ENCODE data around the gene ATG4D. TPM values are rescaled to one million over a fixed set of nuclear protein-coding genes. Genes with fewer than 3 reads are reported as not detected.
"Not testable (repeated sequence)": the region's sequence is repeated elsewhere in the genome, so short reads cannot be mapped to it uniquely, and the experiment has no call there.

ATG4D gene
- total RNA-seq, 6 experiments from 2014 or later = 8.1 to 19.7 (median 11.8) TPM

- H3K4me1 ChIP-seq = no peaks in the 10 kb centered on the region
- H3K27ac ChIP-seq = no peak overlapping the region
- ATAC-seq = no peak
- intact Hi-C loops (cut with DNase I) = no loop called here
- WGBS (ENCODE audit: insufficient coverage, low coverage, low lambda C conversion rate, missing lambda C conversion rate) = 74% methylated on average over 10 of the region's 10 CpGs
- no peaks in the 10 kb centered on the region for H3K9me3 ChIP-seq
- H3K27me3 ChIP-seq = no peaks in the 10 kb centered on the region
- TF ChIP-seq POLR2A (IDR thresholded peaks at IDR 0.05) (no peak), CTCF (IDR thresholded peaks at IDR 0.05) (no peak)
- H3K4me3 ChIP-seq = no peak overlapping the region
- DNase-seq = no peak
- H3K36me3 ChIP-seq = no peaks in the 10 kb centered on the region
Observed at GRCh38 chr19:10533646-10534386, 9.9 kb upstream of the ATG4D start.

- Histone ChIP-seq H3K4me1 (no peaks in the 10 kb centered on the region), H3K27me3 (no peaks in the 10 kb centered on the region), H3K9me3 (no peaks in the 10 kb centered on the region), H3K36me3 (no peaks in the 10 kb centered on the region), H3K4me3 (no peak overlapping the region), H3K27ac (no peak overlapping the region)
- WGBS (ENCODE audit: insufficient coverage, low coverage, low lambda C conversion rate, missing lambda C conversion rate) = 52% methylated on average over 5 of the region's 6 CpGs
- TF ChIP-seq POLR2A (IDR thresholded peaks at IDR 0.05) = no peak
- no peak for DNase-seq
- ATAC-seq = no peak
- intact Hi-C loops (cut with DNase I) = no loop called here
Observed at GRCh38 chr19:10535613-10536012, 8.1 kb upstream of the ATG4D start.

- H3K4me3 ChIP-seq = no peak overlapping the region
- DNase-seq (no peak), ATAC-seq (no peak)
- H3K9me3 ChIP-seq = no peaks in the 10 kb centered on the region
- intact Hi-C loops (cut with DNase I) = no loop called here
- no peaks in the 10 kb centered on the region for H3K27me3 ChIP-seq
- TF ChIP-seq POLR2A (IDR thresholded peaks at IDR 0.05) = no peak
- TF ChIP-seq CTCF (IDR thresholded peaks at IDR 0.05) = no peak
- no peaks in the 10 kb centered on the region for H3K4me1 ChIP-seq
- no peak overlapping the region for H3K27ac ChIP-seq
- no peaks in the 10 kb centered on the region for H3K36me3 ChIP-seq
- 61% methylated on average over 11 of the region's 11 CpGs for WGBS (ENCODE audit: insufficient coverage, low coverage, low lambda C conversion rate, missing lambda C conversion rate)
Observed at GRCh38 chr19:10537668-10538067, 6.0 kb upstream of the ATG4D start.

- ATAC-seq (no peak), DNase-seq (no peak)
- WGBS (ENCODE audit: insufficient coverage, low coverage, low lambda C conversion rate, missing lambda C conversion rate) = 60% methylated on average over 14 of the region's 20 CpGs
- Histone ChIP-seq H3K36me3 (no peaks in the 10 kb centered on the region), H3K9me3 (no peaks in the 10 kb centered on the region), H3K4me3 (no peak overlapping the region), H3K27me3 (no peaks in the 10 kb centered on the region), H3K4me1 (peaks cover 0 to 4% (median 0%) of the 10 kb centered on the region in 4 donors), H3K27ac (no peak overlapping the region)
- no peak for TF ChIP-seq CTCF (IDR thresholded peaks at IDR 0.05)
- no peak for TF ChIP-seq POLR2A (IDR thresholded peaks at IDR 0.05)
- intact Hi-C loops (cut with DNase I) = no loop called here
Observed at GRCh38 chr19:10538204-10538983, 5.3 kb upstream of the ATG4D start.

GRCh38 chr19:10539016-10539415 lies 4.7 kb upstream of the ATG4D start:
- H3K27me3 ChIP-seq; H3K27ac ChIP-seq; H3K9me3 ChIP-seq; DNase-seq; H3K4me3 ChIP-seq; H3K4me1 ChIP-seq; ATAC-seq; intact Hi-C loops (cut with DNase I); H3K36me3 ChIP-seq: not testable (repeated sequence)
- WGBS (ENCODE audit: insufficient coverage, low coverage, low lambda C conversion rate, missing lambda C conversion rate) = 18% methylated on average over 2 of the region's 9 CpGs
